Naive thymus-derived CD4-positive, alpha-beta T cell (primary cell): Measurements from ENCODE around the gene DHX16. TPM values are rescaled to one million over a fixed set of nuclear protein-coding genes. Genes with fewer than 3 reads are reported as not detected.
"Not testable (repeated sequence)": the region's sequence is repeated elsewhere in the genome, so short reads cannot be mapped to it uniquely, and the experiment has no call there.

Experiments used
- ATAC-seq: fragments of 150-1000 bp; cut with Tn5 transposase; 2 replicates; pipeline ENCODE4 v1.10.0; 2021; ENCODE audit warnings: mild to moderate bottlenecking, moderate library complexity
- CTCF ChIA-PET: fragments of 350-600 bp; sonication (Branson Sonifier 250); formaldehyde crosslinking; loops from one replicate; lab custom pipeline; 2021; ENCODE audit warnings: antibody characterized with exemption; lab: Charles Lee
- POLR2A ChIA-PET: fragments of 350-600 bp; sonication (Branson Sonifier 250); formaldehyde crosslinking; loops from one replicate; lab custom pipeline; 2021; ENCODE audit warnings: antibody characterized with exemption, inconsistent platforms; lab: Charles Lee
- DNase-seq, 9 donors: peaks; one replicate each; pipeline versions ENCODE4 v3.0.0 to v3.0.0-alpha.2; 2020 to 2022; ENCODE audit warnings: mixed read lengths in 1 of 9
- H3K27ac ChIP-seq: one replicate; pipeline ENCODE4 v1.7.0; 2013; ENCODE audit warnings: mild to moderate bottlenecking, low read depth, low read length, moderate library complexity
- H3K27me3 ChIP-seq, 2 donors: one replicate each; pipeline ENCODE4 v1.7.0; 2013; ENCODE audit warnings: low read length in 2 of 2, mild to moderate bottlenecking in 2 of 2, moderate library complexity in 2 of 2; ENCODE audit not compliant: control insufficient read depth in 2 of 2, insufficient read depth in 2 of 2
- H3K36me3 ChIP-seq, 3 experiments: 1 replicate in 2 of 3; 2 replicates in 1 of 3; pipeline ENCODE4 v1.7.0; 2013; ENCODE audit warnings: low read length in 3 of 3, mild to moderate bottlenecking in 3 of 3, moderate library complexity in 1 of 3; ENCODE audit not compliant: insufficient read depth in 3 of 3, control insufficient read depth in 2 of 3
- H3K4me1 ChIP-seq, 2 donors: one replicate each; pipeline ENCODE4 v1.7.0; 2013; ENCODE audit warnings: low read length in 2 of 2, mild to moderate bottlenecking in 2 of 2, moderate library complexity in 1 of 2; ENCODE audit not compliant: control insufficient read depth in 2 of 2, insufficient read depth in 2 of 2
- H3K4me3 ChIP-seq: 2 replicates; pipeline ENCODE4 v1.7.0; 2013; ENCODE audit warnings: mild to moderate bottlenecking, low read length
- H3K9me3 ChIP-seq, 3 experiments: 1 replicate in 2 of 3; 2 replicates in 1 of 3; pipeline ENCODE4 v1.7.0; 2013; ENCODE audit warnings: low read length in 3 of 3; ENCODE audit not compliant: control insufficient read depth in 2 of 3
- H3K27ac Mint-ChIP-seq, 9 donors: one replicate each; pipeline ENCODE4 v1.8.0; 2020 to 2022; ENCODE audit warnings: mixed read lengths in 9 of 9, mild to moderate bottlenecking in 8 of 9, moderate library complexity in 5 of 9, inconsistent platforms in 2 of 9
- H3K27me3 Mint-ChIP-seq, 5 donors: one replicate each; pipeline ENCODE4 v1.8.0; 2021 to 2022; ENCODE audit warnings: mixed read lengths in 5 of 5, mild to moderate bottlenecking in 1 of 5
- H3K36me3 Mint-ChIP-seq, 5 donors: one replicate each; pipeline ENCODE4 v1.8.0; 2020 to 2022; ENCODE audit warnings: mixed read lengths in 5 of 5, mild to moderate bottlenecking in 3 of 5, inconsistent platforms in 1 of 5
- H3K4me1 Mint-ChIP-seq, 7 donors: one replicate each; pipeline ENCODE4 v1.8.0; 2020 to 2022; ENCODE audit warnings: mixed read lengths in 7 of 7, mild to moderate bottlenecking in 3 of 7, inconsistent platforms in 1 of 7
- H3K4me3 Mint-ChIP-seq, 10 donors: one replicate each; pipeline ENCODE4 v1.8.0; 2020 to 2022; ENCODE audit warnings: mild to moderate bottlenecking in 10 of 10, mixed read lengths in 10 of 10, moderate library complexity in 6 of 10, inconsistent platforms in 2 of 10
- H3K9me3 Mint-ChIP-seq, 11 donors: one replicate each; pipeline ENCODE4 v1.8.0; 2020 to 2022; ENCODE audit warnings: mixed read lengths in 11 of 11, mild to moderate bottlenecking in 4 of 11, inconsistent platforms in 1 of 11, moderate library complexity in 1 of 11
- intact Hi-C, 2 donors: fragments of 100-400 bp; cut with micrococcal nuclease; formaldehyde crosslinking; loops; one replicate each; pipeline ENCODE4 v1.15.1; 2023
- polyA plus RNA-seq, 2 donors: library from polyadenylated mRNA; unstranded; fragments of 300-500 nt; fragmentation: Illumina TruSeq; gene quantifications; one replicate each; pipeline ENCODE4 v1.2.3, GENCODE V29; 2021
- total RNA-seq, 6 experiments: library from RNA in 5 of 6; stranded (reverse) in 5 of 6; gene quantifications; 1 replicate in 5 of 6; 2 replicates in 1 of 6; pipeline ENCODE4 v1.2.3 and lab custom pipeline; 2021 to 2026

DHX16 gene
- total RNA-seq (10 to 100 TPM; 25.9 to 51.5 (median 46.7) TPM), polyA plus RNA-seq (10 to 100 TPM; 14.9 to 38.3 TPM), total RNA-seq (lab: John Stamatoyannopoulos, UW) (84.4 reads per million, percentile 81 among the genes with 10 or more reads in this experiment)

DNA sequence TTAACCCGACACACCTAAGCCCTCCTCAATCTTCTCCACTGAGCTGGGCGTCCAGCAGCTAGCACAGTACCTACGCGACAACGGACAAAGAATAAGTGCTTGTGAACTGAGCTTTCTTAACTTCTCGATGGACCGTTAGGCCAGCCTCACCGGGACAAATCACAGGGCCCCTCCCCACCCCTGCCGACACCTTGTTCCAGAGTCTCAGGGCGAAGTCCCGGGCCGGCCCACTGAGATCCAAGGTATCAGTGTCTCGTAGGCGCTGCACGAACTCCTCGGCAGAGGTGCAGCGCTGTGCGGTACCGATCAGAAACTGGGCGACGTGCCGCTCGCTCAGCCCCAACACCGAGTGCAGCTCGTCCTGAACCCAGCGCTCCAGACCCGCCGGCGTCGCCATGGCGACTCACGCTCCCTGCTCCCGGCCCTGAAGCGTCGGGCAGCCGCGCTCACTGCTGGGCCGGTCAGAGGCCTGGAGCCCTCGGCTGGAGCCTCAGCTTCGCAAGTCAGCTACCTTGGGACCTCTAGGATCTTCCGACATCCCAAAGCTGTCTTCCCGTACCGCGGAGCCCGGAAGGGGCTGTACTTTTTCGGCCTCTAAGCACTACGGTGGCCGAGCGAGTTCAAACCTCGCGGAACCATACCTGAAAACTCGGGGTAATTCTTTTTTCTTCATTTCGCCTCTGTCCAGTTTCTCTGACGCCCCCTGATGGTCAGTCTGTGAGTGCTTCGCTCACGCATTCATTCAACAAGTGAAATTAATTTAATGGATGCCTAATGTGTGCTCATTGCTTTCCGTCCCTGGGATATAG, at the start of gene DHX16:
Gene DHX16, minus strand, starts transcription at position 562 of the 809 bp plus-strand sequence. Its CDS starts 165 bp downstream, at position 397.
- Mint-ChIP-seq H3K27ac (peak within 1 kb of the TSS; percentile 70 to 93 (median 91)), H3K4me1 (peaks cover 28 to 46% (median 43%) of the 10 kb centered on the region in 7 donors), H3K9me3 (peaks cover 0 to 5% (median 0%) of the 10 kb centered on the region in 11 donors), H3K4me3 (peak within 1 kb of the TSS; percentile 87 to 94 (median 91)), H3K36me3 (peaks cover 4 to 28% (median 23%) of the 10 kb centered on the region in 5 donors), H3K27me3 (no peaks in the 10 kb centered on the region)
- ATAC-seq (peak; percentile 93), DNase-seq (peak; percentile 65 to 85 (median 83))
- ChIA-PET CTCF (interaction anchor here (0.5 to 2.0 kb wide), 19 partner anchors 18 to 410 kb away, joined by 3 to 18 read pairs (median 4); partner anchors contain the start of genes MDC1 and NRM), POLR2A (interaction anchor here (0.5 to 15.7 kb wide), 12 partner anchors 8 to 156 kb away, joined by 3 to 499 read pairs (median 4); partner anchors contain the start of genes ABCF1, MDC1, MRPS18B and TUBB)
- Histone ChIP-seq H3K27me3 (no peaks in the 10 kb centered on the region), H3K27ac (peak within 1 kb of the TSS; percentile 77), H3K4me3 (peak within 1 kb of the TSS; percentile 74), H3K4me1 (peaks cover 8 to 15% of the 10 kb centered on the region in 2 donors), H3K36me3 (peaks cover 7 to 46% (median 28%) of the 10 kb centered on the region in 3 experiments), H3K9me3 (no peaks in the 10 kb centered on the region)
- intact Hi-C loops: loop anchor here (1.0 to 10.0 kb wide), 9 partner anchors 10 to 218 kb away; partner anchors contain the start of genes ATAT1 (in 2 of the 2), C6orf136 (in 2 of the 2), MRPS18B (in 2 of the 2) and PPP1R10 (in 2 of the 2)

DNA sequence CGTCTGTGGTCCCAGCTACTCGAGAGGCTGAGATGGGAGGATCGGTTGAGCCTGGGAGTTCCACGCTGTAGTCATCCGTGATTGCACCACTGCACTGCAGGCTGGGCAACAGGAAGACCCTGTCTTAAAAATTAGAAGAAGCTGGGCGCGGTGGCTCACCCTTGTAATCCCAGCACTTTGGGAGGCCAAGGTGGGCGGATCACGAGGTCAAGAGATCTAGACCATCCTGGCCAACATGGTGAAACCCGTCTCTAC, 49.1 kb upstream of the DHX16 start:
- intact Hi-C loops: loop anchor here (1.0 to 10.0 kb wide), 7 partner anchors 8 to 657 kb away; partner anchors contain the start of genes ATAT1 (in 1 of the 2), POLR1H (in 1 of the 2) and PPP1R11 (in 1 of the 2)
- not testable (repeated sequence) for ATAC-seq, H3K9me3 Mint-ChIP-seq, H3K27me3 ChIP-seq, H3K9me3 ChIP-seq, H3K27me3 Mint-ChIP-seq
- Mint-ChIP-seq H3K4me1 (peaks cover 42 to 65% (median 58%) of the 10 kb centered on the region in 7 donors), H3K4me3 (peak overlapping the region; percentile 90 to 100 (median 97)), H3K27ac (peak overlapping the region; percentile 90 to 98 (median 94)), H3K36me3 (peaks cover 7 to 52% (median 13%) of the 10 kb centered on the region in 5 donors)
- POLR2A ChIA-PET: interaction anchor here (0.6 to 17.4 kb wide), 19 partner anchors 9 to 844 kb away, joined by 3 to 499 read pairs (median 5); partner anchors contain the start of genes ABCF1, DHX16, MRPS18B and PPP1R10
- CTCF ChIA-PET: interaction anchor here (0.7 to 10.2 kb wide), 23 partner anchors 11 to 268 kb away, joined by 3 to 304 read pairs (median 6); partner anchors contain the start of genes ABCF1, DHX16, FLOT1 and MRPS18B
- peaks cover 21 to 31% of the 10 kb centered on the region in 2 donors for H3K4me1 ChIP-seq
- H3K36me3 ChIP-seq: peaks cover 8 to 40% (median 13%) of the 10 kb centered on the region in 3 experiments
- peak overlapping the region; percentile 80 for H3K4me3 ChIP-seq
- peak in 1 of 9 donors; percentile 37 for DNase-seq
- peak overlapping the region; percentile 77 for H3K27ac ChIP-seq

DNA sequence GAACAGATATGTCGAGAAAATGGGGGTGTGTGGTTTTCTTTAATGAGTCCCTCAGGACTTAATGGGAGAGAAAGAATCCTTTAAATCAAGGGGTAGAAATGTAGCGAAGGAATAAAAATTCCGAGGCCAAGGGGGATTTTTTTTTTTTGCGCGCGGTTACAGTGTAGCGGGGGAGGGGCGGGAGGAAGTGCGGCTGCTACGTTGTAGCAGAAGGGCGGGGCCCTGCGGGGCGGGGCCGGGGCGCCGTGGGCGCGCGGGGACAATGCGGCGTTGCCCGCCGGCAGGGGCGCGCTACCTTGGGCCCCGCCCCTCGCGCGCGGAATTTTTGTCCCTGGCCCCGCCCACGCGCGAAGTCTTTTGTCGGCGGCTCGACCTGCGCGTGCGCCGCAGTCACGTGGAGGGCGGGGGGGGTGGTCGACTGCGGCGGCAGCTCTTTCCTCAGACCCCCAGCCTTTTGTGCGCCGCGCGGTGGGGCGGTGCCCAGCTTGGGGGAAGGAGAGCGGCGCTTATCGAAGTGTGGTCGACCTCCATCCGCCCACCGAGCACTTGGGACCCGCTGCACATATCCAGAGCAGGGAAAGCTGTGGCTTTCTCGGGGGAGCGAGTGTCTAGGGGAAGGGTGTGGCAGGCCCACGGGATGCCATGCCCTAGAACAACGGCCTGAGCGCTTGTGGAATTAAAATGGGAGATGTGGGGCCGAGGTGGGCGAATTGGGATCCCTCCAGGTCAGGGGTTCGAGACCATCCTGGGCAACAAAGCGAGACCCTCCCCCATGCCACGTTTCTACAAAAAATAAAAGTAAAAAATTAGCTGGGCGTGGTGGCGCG, 48.6 kb upstream of the DHX16 start:
- no peaks in the 10 kb centered on the region for H3K27me3 Mint-ChIP-seq
- H3K9me3 ChIP-seq: no peaks in the 10 kb centered on the region
- H3K4me1 ChIP-seq: peaks cover 24 to 36% of the 10 kb centered on the region in 2 donors
- no peaks in the 10 kb centered on the region for H3K27me3 ChIP-seq
- H3K36me3 ChIP-seq: peaks cover 8 to 38% (median 13%) of the 10 kb centered on the region in 3 experiments
- peak overlapping the region; percentile 90 to 100 (median 97) for H3K4me3 Mint-ChIP-seq
- intact Hi-C loops: loop anchor here (1.0 to 10.0 kb wide), 14 partner anchors 9 to 899 kb away; partner anchors contain the start of genes ABCF1 (in 1 of the 2), ATAT1 (in 1 of the 2), C6orf136 (in 1 of the 2) and GTF2H4 (in 1 of the 2)
- ATAC-seq (peak; percentile 69), DNase-seq (peak; percentile 92 to 99 (median 96))
- H3K4me3 ChIP-seq: peak overlapping the region; percentile 97
- ChIA-PET POLR2A (interaction anchor here (0.5 to 17.4 kb wide), 19 partner anchors 9 to 238 kb away, joined by 3 to 499 read pairs (median 5); partner anchors contain the start of genes DHX16, MRPS18B, PPP1R10 and PRR3), CTCF (interaction anchor here (0.7 to 10.2 kb wide), 20 partner anchors 11 to 268 kb away, joined by 3 to 304 read pairs (median 7); partner anchors contain the start of genes DHX16, FLOT1, MRPS18B and NRM)
- peaks cover 44 to 68% (median 63%) of the 10 kb centered on the region in 7 donors for H3K4me1 Mint-ChIP-seq
- H3K9me3 Mint-ChIP-seq: peaks cover 0 to 7% (median 0%) of the 10 kb centered on the region in 11 donors
- peaks cover 7 to 53% (median 13%) of the 10 kb centered on the region in 5 donors for H3K36me3 Mint-ChIP-seq
- peak overlapping the region; percentile 93 for H3K27ac ChIP-seq
- H3K27ac Mint-ChIP-seq: peak overlapping the region; percentile 90 to 98 (median 96)

DNA sequence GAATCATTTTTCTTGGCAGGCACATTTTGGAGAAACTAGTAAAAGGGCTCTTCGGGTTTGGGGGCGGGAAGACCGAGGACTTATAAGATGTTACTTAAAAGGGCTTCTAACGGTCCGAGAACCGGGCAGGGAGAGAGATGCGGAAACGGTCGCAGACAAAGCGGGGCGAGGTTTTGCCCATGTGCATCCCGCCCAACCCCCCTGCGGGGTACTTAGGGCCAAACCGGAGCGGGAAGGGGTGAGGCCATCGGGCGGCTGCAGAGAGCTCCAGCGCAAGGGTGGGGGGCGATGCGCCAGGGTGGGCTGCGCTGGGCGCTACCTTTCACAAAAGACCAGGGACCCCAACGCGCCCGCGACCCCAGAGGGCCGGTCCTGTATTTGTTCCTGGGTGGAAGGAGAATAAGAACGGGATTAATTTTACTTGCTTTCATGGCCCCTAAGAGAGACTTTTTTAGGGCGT, 48.0 kb upstream of the DHX16 start:
- ATAC-seq (no peak), DNase-seq (peak in 6 of 9 donors; percentile 32 to 73 (median 49))
- CTCF ChIA-PET: interaction anchor here (0.8 to 10.2 kb wide), 10 partner anchors 12 to 237 kb away, joined by 3 to 304 read pairs (median 15); partner anchors contain the start of genes DHX16 and NRM
- H3K27ac ChIP-seq: peak overlapping the region; percentile 93
- Mint-ChIP-seq H3K4me1 (peaks cover 47 to 74% (median 68%) of the 10 kb centered on the region in 7 donors), H3K36me3 (peaks cover 7 to 57% (median 13%) of the 10 kb centered on the region in 5 donors), H3K27me3 (no peaks in the 10 kb centered on the region), H3K9me3 (peaks cover 0 to 7% (median 0%) of the 10 kb centered on the region in 11 donors), H3K4me3 (peak overlapping the region; percentile 90 to 100 (median 97)), H3K27ac (peak overlapping the region; percentile 90 to 98 (median 96))
- intact Hi-C loops: loop anchor here (1.0 to 10.0 kb wide), 12 partner anchors 38 to 900 kb away; partner anchors contain the start of genes ABCF1 (in 1 of the 2), C6orf136 (in 1 of the 2), GNL1 (in 1 of the 2) and GTF2H4 (in 1 of the 2)
- peaks cover 8 to 35% (median 13%) of the 10 kb centered on the region in 3 experiments for H3K36me3 ChIP-seq
- no peaks in the 10 kb centered on the region for H3K27me3 ChIP-seq
- H3K4me3 ChIP-seq: peak overlapping the region; percentile 97
- H3K9me3 ChIP-seq: no peaks in the 10 kb centered on the region
- H3K4me1 ChIP-seq: peaks cover 26 to 39% of the 10 kb centered on the region in 2 donors
- POLR2A ChIA-PET: interaction anchor here (1.0 to 17.4 kb wide), 10 partner anchors 10 to 212 kb away, joined by 3 to 499 read pairs (median 10); partner anchors contain the start of genes DHX16, MRPS18B, PPP1R10 and PRR3
